SK-N-SH (cell line): ENCODE measurements around the gene THSD7B.

ENCODE experiments used
- CTCF ChIP-seq: fragments of 200-600 bp; sonication (generic); IDR thresholded peaks from 2 replicates; pipeline ENCODE4 v1.6.1; 2017; ENCODE audit warnings: antibody characterized with exemption, mild to moderate bottlenecking, moderate library complexity
- EP300 ChIP-seq, 2 experiments: IDR thresholded peaks; 2 replicates each; pipeline versions ENCODE4 v1.4.0 to v1.6.1; 2012; ENCODE audit warnings: borderline replicate concordance in 1 of 2, low read depth in 1 of 2, low read length in 1 of 2
- GATA2 ChIP-seq: sonication (generic); formaldehyde crosslinking; IDR thresholded peaks from 2 replicates; pipeline ENCODE4 v1.5.0; 2020; ENCODE audit warnings: mild to moderate bottlenecking, missing genetic modification reagents
- JUND ChIP-seq: IDR thresholded peaks from 2 replicates; pipeline ENCODE4 v1.4.0; 2012
- MAX ChIP-seq: IDR thresholded peaks from 2 replicates; pipeline ENCODE4 v1.4.0; 2012; ENCODE audit warnings: low read depth
- TAF1 ChIP-seq: IDR thresholded peaks from 2 replicates; pipeline ENCODE4 v1.6.1; 2012; ENCODE audit warnings: low read depth, mild to moderate bottlenecking, low read length, moderate library complexity, borderline replicate concordance

GRCh38 chr2:137357634-137358033 lies 592.3 kb downstream of the THSD7B start:
- TF ChIP-seq TAF1 (no peak), CTCF (no peak), JUND (no peak), GATA2 (no peak), EP300 (IDR thresholded peaks at IDR 0.05; ENCODE audit: borderline replicate concordance in 1 of 2, low read depth in 1 of 2, low read length in 1 of 2) (no peak), MAX (no peak)
